PFSK-1 (cell line): Measurements from ENCODE around the gene SLC66A2.

Experiments used
- POLR2AphosphoS5 ChIP-seq: IDR thresholded peaks from 2 replicates; pipeline ENCODE4 v1.6.1; 2012; ENCODE audit warnings: low read depth, mild to moderate bottlenecking, control low read depth, low read length, moderate library complexity
- TAF1 ChIP-seq: IDR thresholded peaks from 2 replicates; pipeline ENCODE4 v1.6.1; 2012; ENCODE audit warnings: low read length, control low read depth, borderline replicate concordance; ENCODE audit not compliant: insufficient read depth

DNA sequence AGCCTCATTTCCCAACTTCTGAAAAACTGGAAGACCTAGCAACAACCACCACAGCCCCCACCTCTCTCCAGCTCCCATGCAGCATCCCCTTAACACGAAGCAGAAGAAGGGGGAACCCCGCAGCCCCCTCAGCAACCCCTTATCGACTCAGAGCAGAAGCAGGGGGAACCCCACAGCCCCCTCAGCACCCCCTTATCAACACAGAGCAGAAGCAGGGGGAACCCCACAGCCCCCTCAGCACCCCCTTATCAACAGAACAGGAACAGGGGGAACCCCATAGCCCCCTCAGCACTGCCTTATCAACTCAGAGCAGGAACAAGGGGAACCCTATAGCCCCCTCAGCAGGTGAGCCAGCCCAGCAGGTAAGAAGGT lies 6.7 kb downstream of the SLC66A2 start:
- TF ChIP-seq POLR2AphosphoS5 (no peak), TAF1 (no peak)
